ENCODE results near the gene DDRGK1.

The DDRGK1 gene

GRCh38 chr20:3204124-3204794, at the start of gene DDRGK1:
Gene DDRGK1, minus strand, starts transcription at chr20:3204682. Its CDS starts 55 bp downstream, at chr20:3204627.
- peak; percentile 83 for DNase-seq

DNA sequence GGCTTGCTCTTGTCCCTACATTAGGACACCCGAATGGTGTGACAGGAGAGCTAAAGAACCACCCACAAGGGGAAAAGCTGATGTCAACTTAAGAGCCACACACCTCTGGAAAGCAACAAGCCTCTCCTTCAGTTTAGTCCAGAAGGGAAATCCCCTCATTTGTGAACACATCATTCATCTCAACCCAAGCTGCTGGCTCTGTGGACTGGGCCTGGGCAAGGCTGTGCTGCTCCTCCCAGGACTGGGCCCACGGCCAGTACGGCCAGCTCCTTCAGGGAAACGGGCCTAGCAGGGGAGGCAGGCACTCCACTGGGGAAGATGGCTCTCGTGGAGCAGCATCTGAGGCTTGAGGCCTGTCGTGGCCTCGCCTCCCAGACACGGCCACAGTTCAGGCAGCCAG, 47.3 kb upstream of the DDRGK1 start:
- no peak for DNase-seq

GRCh38 chr20:3250091-3250504, 45.6 kb upstream of the DDRGK1 start:
- peak; percentile 6 for DNase-seq

- DNase-seq = no peak
These were observed 44.5 kb upstream of the DDRGK1 start for GRCh38 chr20:3248993-3249347.

- DNase-seq = peak; percentile 27
These were observed 43.9 kb upstream of the DDRGK1 start for GRCh38 chr20:3248167-3248992.

DNA sequence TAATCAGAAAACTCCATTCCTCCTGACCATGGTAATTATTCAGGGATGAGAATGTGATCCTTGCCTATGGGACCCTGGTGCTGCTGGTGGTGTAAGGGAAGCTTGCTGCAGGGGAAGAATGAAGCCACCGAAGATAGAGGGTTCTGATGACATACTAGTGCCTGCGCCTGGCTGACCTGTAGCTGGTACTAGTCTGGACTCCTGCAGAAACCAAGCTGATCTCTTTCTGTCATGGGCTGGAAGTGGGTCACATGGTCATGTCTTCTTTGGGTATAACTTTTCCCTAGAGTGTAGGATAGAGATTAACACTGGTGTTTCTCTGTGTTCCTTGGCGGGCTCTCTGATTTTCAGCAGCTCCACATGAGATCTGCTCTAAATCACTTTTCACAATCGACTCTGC, 43.2 kb upstream of the DDRGK1 start:
- no peak for DNase-seq

- no peak for DNase-seq
These were observed 42.2 kb upstream of the DDRGK1 start for GRCh38 chr20:3246682-3247081.

GRCh38 chr20:3245711-3246110, 41.2 kb upstream of the DDRGK1 start:
- no peak for DNase-seq

- no peak for DNase-seq
These were observed 40.7 kb upstream of the DDRGK1 start for GRCh38 chr20:3245156-3245555.

DNA sequence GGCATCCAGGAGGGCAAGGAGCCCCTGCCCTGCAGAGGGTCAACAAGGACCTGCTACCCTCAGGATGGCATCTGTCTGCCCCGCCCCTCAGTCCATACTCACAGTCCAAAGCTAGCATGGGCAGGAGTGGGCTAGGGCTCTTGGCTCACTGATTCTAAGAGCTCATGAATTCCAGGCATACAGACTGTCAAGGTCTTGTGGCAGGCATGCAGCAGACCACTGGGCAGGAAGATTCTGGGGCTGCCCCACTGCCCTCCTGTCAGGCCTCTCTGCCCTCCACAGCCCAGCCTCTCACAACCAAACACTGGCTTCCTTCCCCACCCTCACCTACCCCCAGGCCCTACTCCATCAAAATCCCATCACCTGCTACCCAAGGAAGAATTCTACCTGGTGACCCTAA, 40.1 kb upstream of the DDRGK1 start:
- DNase-seq = no peak

- no peak for DNase-seq
These were observed 39.4 kb upstream of the DDRGK1 start for GRCh38 chr20:3243718-3244358.

- DNase-seq = no peak
These were observed 37.8 kb upstream of the DDRGK1 start for GRCh38 chr20:3242172-3242692.

- DNase-seq = no peak
These were observed 36.4 kb upstream of the DDRGK1 start for GRCh38 chr20:3240776-3241363.

- no peak for DNase-seq
These were observed 35.6 kb upstream of the DDRGK1 start for GRCh38 chr20:3239867-3240775.

DNA sequence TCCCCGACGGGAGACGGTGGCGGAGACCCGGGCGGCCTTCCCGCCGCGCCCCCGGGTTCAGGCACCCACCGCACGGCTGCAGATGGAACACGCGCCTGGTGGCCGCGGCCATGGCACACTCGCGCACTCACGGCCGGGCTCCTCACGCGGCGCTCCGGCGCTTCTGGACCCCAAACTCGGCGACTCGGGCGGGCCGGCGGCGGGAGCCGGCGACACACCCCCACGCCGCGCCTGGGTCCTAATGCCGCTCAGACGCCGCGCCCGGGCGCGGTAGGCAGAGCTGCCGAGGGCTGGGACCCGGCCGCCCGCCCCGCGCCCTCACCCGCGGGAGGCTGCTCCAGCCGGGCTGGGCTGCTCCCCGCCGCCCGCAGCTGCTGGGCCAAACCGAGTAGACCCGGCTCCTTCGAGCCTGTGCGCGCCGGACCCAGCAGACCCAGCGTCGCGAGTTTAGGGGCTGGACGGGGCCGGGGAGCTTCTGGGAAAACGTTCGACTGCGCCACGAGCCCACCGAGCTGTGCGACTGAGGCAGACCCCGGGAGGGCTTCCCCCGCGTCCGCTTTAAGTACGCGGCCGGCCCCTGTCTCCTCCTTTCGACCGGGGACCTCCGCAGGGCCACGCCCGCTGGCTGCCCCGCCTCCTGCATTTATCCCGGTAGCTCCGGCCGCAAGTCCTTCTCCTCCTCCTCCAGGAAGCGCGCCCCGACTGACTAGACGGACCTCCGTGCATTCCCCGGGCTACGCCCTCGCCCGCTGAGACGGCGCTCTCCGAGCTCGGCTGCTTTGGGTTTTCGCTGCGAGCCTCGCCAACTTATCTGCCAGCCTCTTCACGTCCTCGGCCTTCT, 34.8 kb upstream of the DDRGK1 start, which contains the start of gene SLC4A11:
Gene SLC4A11, minus strand, starts transcription at position 165 of the 841 bp plus-strand sequence. Its CDS starts 53 bp downstream, at position 112.
- no peak for DNase-seq

DNA sequence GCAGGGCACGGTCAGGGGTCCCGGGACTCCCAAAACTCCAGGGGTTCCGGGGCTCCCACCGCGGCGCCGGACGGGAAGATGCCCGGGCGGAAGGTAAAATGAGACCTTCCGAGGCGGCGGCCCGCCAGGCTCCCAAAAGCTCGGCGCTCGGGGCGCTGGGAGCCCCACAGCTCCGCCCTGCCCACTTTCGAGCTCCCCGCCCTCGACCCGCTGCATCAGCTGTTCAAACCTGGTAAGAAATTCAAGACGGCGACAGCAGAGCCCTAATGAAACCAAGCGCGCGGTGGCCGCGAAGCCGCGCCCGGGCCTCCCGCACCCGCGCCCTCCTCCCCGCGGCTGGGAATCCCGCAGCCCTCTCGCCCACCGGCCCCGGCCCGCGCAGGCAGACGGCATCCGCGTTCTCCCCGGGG, 34.1 kb upstream of the DDRGK1 start:
- DNase-seq = peak; percentile 3

- no peak for DNase-seq
These were observed 33.6 kb upstream of the DDRGK1 start for GRCh38 chr20:3237958-3238615.

GRCh38 chr20:3237011-3237957, 32.8 kb upstream of the DDRGK1 start:
- DNase-seq = no peak

DNA sequence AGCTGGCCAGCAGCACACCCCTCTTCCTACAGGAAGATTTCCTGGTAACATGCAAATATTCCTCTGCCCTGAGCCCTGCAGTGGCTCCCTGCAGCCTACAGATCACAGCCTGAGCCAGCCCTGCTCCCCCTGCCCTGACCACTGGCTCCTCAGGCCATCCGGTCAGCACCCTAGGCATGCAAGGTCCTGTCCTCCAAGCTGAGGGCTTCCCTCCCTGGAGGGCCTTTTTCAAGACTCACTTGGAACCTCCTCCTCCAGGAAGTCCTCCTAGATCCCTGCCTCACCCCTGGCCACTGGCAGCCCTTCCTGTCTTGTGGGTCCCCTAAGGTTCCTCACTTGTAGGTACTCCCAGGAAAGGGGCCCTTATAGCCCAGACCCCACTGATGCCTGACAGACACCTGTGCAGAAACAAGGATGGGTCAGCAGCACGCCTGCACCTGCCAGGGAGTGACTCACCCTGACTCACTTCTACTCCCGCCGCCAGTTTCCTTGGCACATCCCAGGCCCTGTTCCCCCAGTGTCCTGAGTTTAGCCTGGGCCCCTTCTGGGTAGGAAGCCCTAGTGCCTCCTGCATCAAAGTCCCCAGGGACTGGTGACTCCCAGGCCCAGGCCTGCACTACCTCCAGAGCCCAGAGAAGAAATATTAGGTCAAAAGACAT, 31.3 kb upstream of the DDRGK1 start:
- no peak for DNase-seq

Data from NCI-H1092 (cell line).